K562 (cell line): ENCODE measurements around the gene ANKRD12. TPM values are rescaled to one million over a fixed set of nuclear protein-coding genes. Genes with fewer than 3 reads are reported as not detected.

Experiments
- ATAC-seq: fragments of 200-7000 bp; cut with Tn5 transposase; 3 replicates; pipeline ENCODE4 v1.9.1; 2020; ENCODE audit warnings: moderate library complexity
- BruUV-seq: library from RNA; stranded (reverse); fragments of 400-500 nt; replicated peaks from 2 replicates; lab custom pipeline; 2021; lab: Mats Ljungman, UMichigan
- CTCF ChIA-PET: fragments of 300-600 bp; formaldehyde crosslinking; extraction: SDS; loops from one replicate; lab custom pipeline; 2021; ENCODE audit warnings: low intra/inter-chr PET ratio; lab: Yijun Ruan, JAX
- POLR2A ChIA-PET: fragments of 300-600, 350-650 bp; sonication (Branson Sonifier 250); formaldehyde crosslinking; extraction: SDS; loops from one replicate; lab custom pipeline; 2021; ENCODE audit warnings: antibody characterized with exemption, inconsistent platforms; lab: Yijun Ruan, JAX
- DNase-seq, 4 experiments: peaks; one replicate each; pipeline versions ENCODE4 v3.0.0 to v3.0.0-alpha.2; 2011 to 2018; ENCODE audit warnings: low spot score in 3 of 4, mixed read lengths in 3 of 4; ENCODE audit errors: extremely low read depth in 1 of 4
- FAIRE-seq: peaks from 2 replicates; lab custom pipeline; 2011; peaks lifted over from hg19 to GRCh38; lab: Jason Lieb, UNC
- H2AFZ ChIP-seq: 2 replicates; pipeline ENCODE4 v1.6.0; 2011; ENCODE audit warnings: low read depth, low read length, control low read depth, inconsistent platforms
- H3K27ac ChIP-seq: fragments of 200-600 bp; 3 replicates; pipeline ENCODE4 v1.8.0; 2011; ENCODE audit warnings: low read depth, mild to moderate bottlenecking, control low read depth, inconsistent platforms, low read length, moderate library complexity, mixed read lengths; ENCODE audit errors: extremely low read depth
- H3K27me3 ChIP-seq, 2 experiments: fragments of 300-600 bp in 1 of 2; 2 replicates in 1 of 2; 3 replicates in 1 of 2; pipeline versions ENCODE4 v1.6.0 to v1.8.0; 2011; ENCODE audit warnings: inconsistent platforms in 2 of 2, low read length in 2 of 2, mild to moderate bottlenecking in 1 of 2, mixed read lengths in 1 of 2, moderate library complexity in 1 of 2; ENCODE audit not compliant: control insufficient read depth in 2 of 2, insufficient read depth in 2 of 2
- H3K36me3 ChIP-seq: fragments of 300-600 bp; 3 replicates; pipeline ENCODE4 v1.8.0; 2011; ENCODE audit warnings: mild to moderate bottlenecking, low read length, inconsistent platforms; ENCODE audit not compliant: control insufficient read depth, insufficient read depth
- H3K4me1 ChIP-seq, 2 experiments: fragments of 200-600 bp in 1 of 2; replicated peaks in 1 of 2; 2 replicates in 1 of 2; 3 replicates in 1 of 2; pipeline versions ENCODE4 v1.5.1 to v1.8.0; 2011; ENCODE audit warnings: inconsistent platforms in 2 of 2, low read length in 2 of 2, mild to moderate bottlenecking in 1 of 2, mixed read lengths in 1 of 2, moderate library complexity in 1 of 2; ENCODE audit not compliant: control insufficient read depth in 2 of 2, insufficient read depth in 2 of 2
- H3K4me2 ChIP-seq: 2 replicates; pipeline ENCODE4 v1.6.1; 2011; ENCODE audit warnings: low read length, control low read depth, inconsistent platforms, mixed read lengths; ENCODE audit not compliant: insufficient read depth
- H3K4me3 ChIP-seq: fragments of 200-600 bp; sonication (generic), shearing (Covaris generic); 2 replicates; pipeline ENCODE4 v1.5.1; 2016; ENCODE audit warnings: control low read depth, inconsistent platforms
- H3K79me2 ChIP-seq: fragments of 200-600 bp; 3 replicates; pipeline ENCODE4 v1.8.0; 2011; ENCODE audit warnings: low read length, inconsistent platforms; ENCODE audit not compliant: control insufficient read depth, insufficient read depth
- H3K9ac ChIP-seq, 2 experiments: 2 replicates each; pipeline versions ENCODE4 v1.6.0 to v1.6.1; 2011; ENCODE audit warnings: low read depth in 2 of 2, low read length in 2 of 2, control low read depth in 1 of 2, inconsistent platforms in 1 of 2, mild to moderate bottlenecking in 1 of 2, mixed read lengths in 1 of 2; ENCODE audit not compliant: insufficient read depth in 1 of 2
- H3K9me1 ChIP-seq: one replicate; pipeline ENCODE4 v1.6.0; 2011; ENCODE audit warnings: inconsistent platforms, mild to moderate bottlenecking, low read length, moderate library complexity; ENCODE audit not compliant: control insufficient read depth, insufficient read depth
- H3K9me3 ChIP-seq: replicated peaks from 2 replicates; pipeline ENCODE4 v1.5.1; 2011; ENCODE audit warnings: low read depth, low read length, inconsistent platforms; ENCODE audit not compliant: control insufficient read depth, insufficient read depth
- H4K20me1 ChIP-seq: replicated peaks from 2 replicates; pipeline ENCODE4 v1.6.1; 2011; ENCODE audit warnings: low read length, inconsistent platforms, mixed read lengths; ENCODE audit not compliant: control insufficient read depth, insufficient read depth
- CAMTA2 ChIP-seq: fragments of 250-450 bp; sonication (Bioruptor Pico); conservative IDR thresholded peaks from 2 replicates; pipeline ENCODE4 v1.5.1; 2022
- CHCHD3 ChIP-seq: fragments of 250-450 bp; sonication (Bioruptor Pico); IDR thresholded peaks from 2 replicates; pipeline ENCODE4 v2.1.2; 2022; ENCODE audit warnings: mild to moderate bottlenecking
- ETV1 ChIP-seq: fragments of 450-650 bp; conservative IDR thresholded peaks from 2 replicates; pipeline ENCODE4 v1.6.1; 2016; ENCODE audit warnings: missing genetic modification characterization, control low read depth, low read depth, missing compliant biosample characterization
- FOXK1 ChIP-seq: sonication (generic); formaldehyde crosslinking; IDR thresholded peaks from 2 replicates; pipeline ENCODE4 v1.8.0; 2022; ENCODE audit warnings: missing genetic modification reagents, mild to moderate bottlenecking, borderline replicate concordance
- FOXK2 ChIP-seq, 2 experiments: fragments of 450-650 bp; IDR thresholded peaks in 1 of 2; conservative IDR thresholded peaks in 1 of 2; 2 replicates each; pipeline ENCODE4 v1.6.1; 2016; ENCODE audit warnings: low read depth in 2 of 2, mild to moderate bottlenecking in 1 of 2
- FUS ChIP-seq: fragments of 200-400 bp; formaldehyde crosslinking; optimal IDR thresholded peaks from 2 replicates; pipeline ENCODE3; 2017; ENCODE audit warnings: low read depth, low read length
- HMG20B ChIP-seq: fragments of 250-450 bp; sonication (Bioruptor Pico); IDR thresholded peaks from 2 replicates; pipeline ENCODE4 v1.5.0; 2021; ENCODE audit warnings: mild to moderate bottlenecking
- L3MBTL2 ChIP-seq: fragments of 450-650 bp; IDR thresholded peaks from 2 replicates; pipeline ENCODE4 v1.6.1; 2016; ENCODE audit warnings: mild to moderate bottlenecking, moderate library complexity
- MAFF ChIP-seq: IDR thresholded peaks from 2 replicates; pipeline ENCODE4 v1.6.1; 2012; ENCODE audit warnings: low read length, improper control_type of control experiment
- NFE2L1 ChIP-seq: fragments of 450-650 bp; IDR thresholded peaks from 2 replicates; pipeline ENCODE4 v1.6.1; 2016; ENCODE audit warnings: missing genetic modification characterization, low read depth, mild to moderate bottlenecking, missing compliant biosample characterization, moderate library complexity, borderline replicate concordance
- POLR2AphosphoS5 ChIP-seq: IDR thresholded peaks from 2 replicates; pipeline ENCODE4 v1.6.1; 2011; ENCODE audit warnings: mild to moderate bottlenecking, low read depth, low read length, moderate library complexity; ENCODE audit not compliant: control insufficient read depth, insufficient read depth
- STAT6 ChIP-seq: sonication (generic); formaldehyde crosslinking; IDR thresholded peaks from 2 replicates; pipeline ENCODE4 v1.8.1; 2023; ENCODE audit warnings: mild to moderate bottlenecking, missing genetic modification reagents
- ZBTB1 ChIP-seq: sonication (generic); formaldehyde crosslinking; IDR thresholded peaks from 2 replicates; pipeline ENCODE4 v1.8.1; 2023; ENCODE audit warnings: missing genetic modification reagents, low read depth, mild to moderate bottlenecking, borderline replicate concordance
- ZNF518B ChIP-seq: fragments of 250-450 bp; sonication (Bioruptor Pico); IDR thresholded peaks from 2 replicates; pipeline ENCODE4 v1.5.0; 2021; ENCODE audit warnings: mild to moderate bottlenecking, moderate library complexity
- ZZZ3 ChIP-seq: fragments of 450-650 bp; IDR thresholded peaks from 2 replicates; pipeline ENCODE4 v1.6.1; 2016; ENCODE audit warnings: antibody characterized with exemption, mild to moderate bottlenecking, moderate library complexity
- WGBS: fragments of 100-300 bp; shearing (Covaris generic); methylation state at CpG from one replicate; pipeline ENCODE4 v1.1.6; 2016; ENCODE audit warnings: low coverage, mixed read lengths; ENCODE audit not compliant: insufficient coverage; ENCODE audit errors: missing lambda C conversion rate; 5-methylcytosine and 5-hydroxymethylcytosine counted together
- in situ Hi-C: fragments of 300-500 bp; cut with MboI; formaldehyde crosslinking; loops from 4 replicates; pipeline ENCODE4 v1.15.0; 2018; ENCODE audit warnings: inconsistent platforms, mixed read lengths
- intact Hi-C: fragments of 100-400 bp; cut with micrococcal nuclease; formaldehyde crosslinking; loops from 2 replicates; pipeline ENCODE4 v1.14.2; 2022
- polyA plus RNA-seq, 8 experiments: library from polyadenylated mRNA; depleted of rRNA in 4 of 8; stranded (reverse) in 5 of 8; unstranded in 3 of 8; fragments of >200 nt; fragmentation: Nextera tagmentation in 2 of 8; fragmentation: Illumina TruSeq in 1 of 8; extraction: Ambion mirVana in 2 of 8; extraction: Trizol in 1 of 8; gene quantifications; 2 replicates each; pipeline versions ENCODE4 v1.2.1 to v1.2.3, GENCODE V29; 2011 to 2014; ENCODE audit warnings: inconsistent platforms in 1 of 8, missing spikeins in 1 of 8
- total RNA-seq, 7 experiments: library from RNA; depleted of rRNA in 6 of 7; stranded (reverse); fragments of >200 nt in 6 of 7; fragmentation: Illumina TruSeq in 2 of 7; extraction: Trizol in 2 of 7; gene quantifications; 2 replicates each; pipeline versions ENCODE4 v1.2.1 to v1.2.3, GENCODE V29; 2011 to 2021; ENCODE audit warnings: low replicate concordance in 1 of 7

ANKRD12 gene
- total and polyA plus RNA-seq, 9 of the 15 experiments (the other 6 are each of a cell fraction or from before 2014, with no cell fraction given): 6.6 to 28.2 (median 16.0) TPM

- under 1% methylated on average over 17 of the region's 17 CpGs for WGBS
- intact Hi-C loops: loop anchor here (2.0 kb wide), 2 partner anchors 19 to 35 kb away; partner anchors contain the start of gene ANKRD12
- FAIRE-seq (peak; percentile 46), DNase-seq (peak in 3 of 4 experiments; percentile 43 to 74 (median 61)), ATAC-seq (peak; percentile 18; the same call in 2 of the 3 replicates)
- H3K9me1 ChIP-seq: no peaks in the 10 kb centered on the region
- peak overlapping the region; percentile 84 for H3K4me2 ChIP-seq
- in situ Hi-C loops: no loop called here
- TSS peak; percentile 91 for BruUV-seq
- H3K9ac ChIP-seq: peak overlapping the region; percentile 82 to 86
- H4K20me1 ChIP-seq: peaks cover 26% of the 10 kb centered on the region
- no peaks in the 10 kb centered on the region for H3K9me3 ChIP-seq
- peaks cover 32% of the 10 kb centered on the region for H3K36me3 ChIP-seq
- H3K4me3 ChIP-seq: peak overlapping the region; percentile 51
- H3K79me2 ChIP-seq: peaks cover 57% of the 10 kb centered on the region
- peaks cover 5 to 11% of the 10 kb centered on the region in 2 experiments; a peak in 4 of 5 replicates for H3K4me1 ChIP-seq
- H2AFZ ChIP-seq: peak overlapping the region; percentile 83
- ChIA-PET POLR2A (interaction anchor here (0.6 to 4.3 kb wide), 10 partner anchors 8 to 394 kb away, joined by 3 to 27 read pairs (median 4); partner anchors contain the start of gene ANKRD12), CTCF (no interaction called here)
- H3K27me3 ChIP-seq: no peaks in the 10 kb centered on the region
- peak overlapping the region; percentile 80 for H3K27ac ChIP-seq
- TF ChIP-seq NFE2L1 (tag) (no peak), ZNF518B (CRISPR knock-in tag) (0 out of 2 replicates have a peak, but pooled peaks have one; percentile 73), POLR2AphosphoS5 (peak; percentile 67; the same call in 1 of the 2 replicates), ZBTB1 (CRISPR knock-in tag) (no peak), ZZZ3 (no peak), CAMTA2 (CRISPR knock-in tag) (no peak), FOXK1 (CRISPR knock-in tag) (no peak), MAFF (no peak), FUS (no peak), CHCHD3 (CRISPR knock-in tag) (no peak), L3MBTL2 (no peak), FOXK2 (conservative IDR thresholded peaks at IDR 0.05 in 1 of 2, IDR thresholded peaks at IDR 0.05 in 1 of 2; ENCODE audit: low read depth in 2 of 2) (peak; percentile 65 to 69), STAT6 (CRISPR knock-in tag) (no peak), ETV1 (tag) (peak; percentile 17; the same call in 1 of the 2 replicates), HMG20B (CRISPR knock-in tag) (0 out of 2 replicates have a peak, but pooled peaks have one; percentile 75)
Measured at GRCh38 chr18:9101730-9102507, 34.7 kb upstream of the ANKRD12 start.
